ENCODE results near the gene PLD5. TPM values are rescaled to one million over a fixed set of nuclear protein-coding genes. Genes with fewer than 3 reads are reported as not detected.

The PLD5 gene
- total RNA-seq, 1 donor from 2014 or later = 6.6 TPM

GRCh38 chr1:242556276-242556675 is 31.8 kb upstream of the PLD5 start:
- no peaks in the 10 kb centered on the region for H3K27me3 ChIP-seq
- H3K27ac ChIP-seq = no peak overlapping the region
- intact Hi-C loops (cut with DNase I) = no loop called here
- no peak for DNase-seq (ENCODE audit: low spot score in 2 of 2)
- H3K9me3 ChIP-seq = peaks cover 0 to 2% of the 10 kb centered on the region in 2 donors
- H3K36me3 ChIP-seq = no peaks in the 10 kb centered on the region
- TF ChIP-seq CTCF (IDR thresholded peaks at IDR 0.05) = no peak
- H3K4me1 ChIP-seq = no peaks in the 10 kb centered on the region
- no peak overlapping the region for H3K4me3 ChIP-seq

GRCh38 chr1:242554577-242554976 is 30.1 kb upstream of the PLD5 start:
- no peak for TF ChIP-seq CTCF (IDR thresholded peaks at IDR 0.05)
- Histone ChIP-seq H3K27ac (no peak overlapping the region), H3K27me3 (no peaks in the 10 kb centered on the region), H3K36me3 (no peaks in the 10 kb centered on the region), H3K4me3 (no peak overlapping the region), H3K9me3 (no peaks in the 10 kb centered on the region), H3K4me1 (no peaks in the 10 kb centered on the region)
- intact Hi-C loops (cut with DNase I) = no loop called here
- DNase-seq (ENCODE audit: low spot score in 2 of 2) = no peak

GRCh38 chr1:242546849-242547729 is 22.6 kb upstream of the PLD5 start:
- Histone ChIP-seq H3K4me3 (no peak overlapping the region), H3K9me3 (no peaks in the 10 kb centered on the region), H3K36me3 (no peaks in the 10 kb centered on the region), H3K4me1 (no peaks in the 10 kb centered on the region), H3K27ac (no peak overlapping the region), H3K27me3 (no peaks in the 10 kb centered on the region)
- intact Hi-C loops (cut with DNase I) = no loop called here
- no peak for TF ChIP-seq CTCF (IDR thresholded peaks at IDR 0.05)
- DNase-seq (ENCODE audit: low spot score in 2 of 2) = no peak

GRCh38 chr1:242546441-242546840 is 21.9 kb upstream of the PLD5 start:
- intact Hi-C loops (cut with DNase I) = no loop called here
- H3K27me3 ChIP-seq = no peaks in the 10 kb centered on the region
- H3K4me3 ChIP-seq = no peak overlapping the region
- no peak for TF ChIP-seq CTCF (IDR thresholded peaks at IDR 0.05)
- no peak overlapping the region for H3K27ac ChIP-seq
- H3K4me1 ChIP-seq = no peaks in the 10 kb centered on the region
- no peaks in the 10 kb centered on the region for H3K9me3 ChIP-seq
- no peaks in the 10 kb centered on the region for H3K36me3 ChIP-seq
- DNase-seq (ENCODE audit: low spot score in 2 of 2) = no peak

- no peaks in the 10 kb centered on the region for H3K36me3 ChIP-seq
- intact Hi-C loops (cut with DNase I) = no loop called here
- H3K4me1 ChIP-seq = no peaks in the 10 kb centered on the region
- no peak overlapping the region for H3K27ac ChIP-seq
- no peaks in the 10 kb centered on the region for H3K27me3 ChIP-seq
- no peak for DNase-seq (ENCODE audit: low spot score in 2 of 2)
- H3K4me3 ChIP-seq = no peak overlapping the region
- no peaks in the 10 kb centered on the region for H3K9me3 ChIP-seq
- no peak for TF ChIP-seq CTCF (IDR thresholded peaks at IDR 0.05)
Measured at GRCh38 chr1:242544071-242544470, 19.6 kb upstream of the PLD5 start.
